ENCODE measurements around the gene HECTD3.

- TF ChIP-seq CTCF (conservative IDR thresholded peaks at IDR 0.05 in 1 of 2, IDR thresholded peaks at IDR 0.05 in 1 of 2; ENCODE audit: low read depth in 1 of 2, low read length in 2 of 2) (no peak), EZH2 (IDR thresholded peaks at IDR 0.05; ENCODE audit: low read length, missing control alignments) (no peak)
These were observed 15.5 kb downstream of the HECTD3 start for GRCh38 chr1:44995467-44996238.

All from fibroblast of lung (primary cell).